ENCODE results near the gene MAFG. TPM values are rescaled to one million over a fixed set of nuclear protein-coding genes. Genes with fewer than 3 reads are reported as not detected.

The MAFG gene
- total and polyA plus RNA-seq, 9 of the 15 experiments (the other 6 are each of a cell fraction or from before 2014, with no cell fraction given): 1.1 to 58.1 (median 24.9) TPM

GRCh38 chr17:81912441-81913309 lies 14.9 kb downstream of the MAFG start (continued):
- TF ChIP-seq, protein P1, sequence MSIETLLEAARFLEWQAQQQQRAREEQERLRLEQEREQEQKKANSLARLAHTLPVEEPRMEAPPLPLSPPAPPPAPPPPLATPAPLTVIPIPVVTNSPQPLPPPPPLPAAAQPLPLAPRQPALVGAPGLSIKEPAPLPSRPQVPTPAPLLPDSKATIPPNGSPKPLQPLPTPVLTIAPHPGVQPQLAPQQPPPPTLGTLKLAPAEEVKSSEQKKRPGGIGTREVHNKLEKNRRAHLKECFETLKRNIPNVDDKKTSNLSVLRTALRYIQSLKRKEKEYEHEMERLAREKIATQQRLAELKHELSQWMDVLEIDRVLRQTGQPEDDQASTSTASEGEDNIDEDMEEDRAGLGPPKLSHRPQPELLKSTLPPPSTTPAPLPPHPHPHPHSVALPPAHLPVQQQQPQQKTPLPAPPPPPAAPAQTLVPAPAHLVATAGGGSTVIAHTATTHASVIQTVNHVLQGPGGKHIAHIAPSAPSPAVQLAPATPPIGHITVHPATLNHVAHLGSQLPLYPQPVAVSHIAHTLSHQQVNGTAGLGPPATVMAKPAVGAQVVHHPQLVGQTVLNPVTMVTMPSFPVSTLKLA (conservative IDR thresholded peaks at IDR 0.05): peak; percentile 69 to 79
- TF ChIP-seq RUNX1 (IDR thresholded peaks at IDR 0.05; ENCODE audit: low read depth) (no peak), ESRRA (IDR thresholded peaks at IDR 0.05; ENCODE audit: borderline replicate concordance, low read depth) (peak; percentile 60; the same call in 1 of the 2 replicates), SMARCA4 (IDR thresholded peaks at IDR 0.05) (peak; percentile 74)

DNA sequence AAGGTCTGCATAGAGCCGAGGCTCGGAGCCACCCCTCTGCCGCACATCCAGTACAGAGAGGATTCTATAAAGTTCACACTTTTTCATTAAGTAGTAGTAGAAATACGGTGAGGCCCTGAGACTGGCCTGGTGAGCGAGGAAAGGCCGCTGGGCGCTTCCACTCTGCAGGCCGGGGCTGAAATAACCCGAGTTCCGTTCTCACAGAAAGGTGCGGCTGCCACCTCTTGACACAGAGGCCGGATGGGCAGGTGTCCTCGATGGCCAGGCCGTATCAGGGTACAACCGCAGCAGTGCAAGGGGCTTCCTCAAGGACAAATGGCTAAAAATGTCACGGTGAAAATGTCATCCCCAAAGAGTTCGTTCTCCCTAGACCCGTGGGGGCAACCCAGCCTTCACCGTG lies 15.6 kb downstream of the MAFG start:
- no peaks in the 10 kb centered on the region for H3K9me3 ChIP-seq (replicated peaks; ENCODE audit: control insufficient read depth, insufficient read depth, low read depth, low read length)
- 78% methylated on average over 19 of the region's 19 CpGs for WGBS (ENCODE audit: insufficient coverage, low coverage, missing lambda C conversion rate)
- peaks cover 39 to 90% of the 10 kb centered on the region in 2 experiments for H3K4me1 ChIP-seq (replicated peaks in 1 of 2; ENCODE audit: control insufficient read depth in 2 of 2, insufficient read depth in 2 of 2, low read length in 2 of 2)
- no peak overlapping the region for H3K4me2 ChIP-seq (ENCODE audit: insufficient read depth, low read length)
- peaks cover 14% of the 10 kb centered on the region for H4K20me1 ChIP-seq (replicated peaks; ENCODE audit: control insufficient read depth, insufficient read depth, low read length)
- peak overlapping the region in 1 of 2 experiments; percentile 52; a peak in 1 of 4 replicates for H3K9ac ChIP-seq (ENCODE audit: insufficient read depth in 1 of 2, low read depth in 2 of 2, low read length in 2 of 2)
- peaks cover 37% of the 10 kb centered on the region for H3K79me2 ChIP-seq (ENCODE audit: control insufficient read depth, insufficient read depth, low read length)
- in situ Hi-C loops (cut with MboI) (no loop called here), intact Hi-C loops (cut with micrococcal nuclease) (no loop called here)
- TF ChIP-seq HINFP (tag; conservative IDR thresholded peaks at IDR 0.05; ENCODE audit: low read depth): no peak
- peak; percentile 43; the same call in 1 of the 2 replicates for TF ChIP-seq RBFOX2 (IDR thresholded peaks at IDR 0.05; ENCODE audit: low read depth, low read length)
- no TSS peak for BruUV-seq (replicated peaks)
- DNase-seq (ENCODE audit: extremely low read depth in 1 of 4, low spot score in 3 of 4): no peak
- FAIRE-seq: no peak
- POLR2A ChIA-PET: interaction anchor here (0.6 to 5.4 kb wide), 8 partner anchors 9 to 84 kb away, joined by 3 to 46 read pairs (median 6); partner anchors contain the start of gene NPB
- H3K4me3 ChIP-seq: no peak overlapping the region
- CTCF ChIA-PET (ENCODE audit: low intra/inter-chr PET ratio): no interaction called here
- peak overlapping the region; percentile 49; the same call in 1 of the 3 replicates for H3K27ac ChIP-seq (ENCODE audit: extremely low read depth, low read depth, low read length)
- peaks cover 77% of the 10 kb centered on the region; the same call in 2 of the 3 replicates for H3K36me3 ChIP-seq (ENCODE audit: control insufficient read depth, insufficient read depth, low read length)
- H2AFZ ChIP-seq (ENCODE audit: low read depth, low read length): no peak overlapping the region
- ATAC-seq: no peak
- H3K27me3 ChIP-seq (ENCODE audit: control insufficient read depth in 2 of 2, insufficient read depth in 2 of 2, low read length in 2 of 2): no peaks in the 10 kb centered on the region
- peaks cover 6% of the 10 kb centered on the region for H3K9me1 ChIP-seq (ENCODE audit: control insufficient read depth, insufficient read depth, low read length)
